CD14-positive monocyte (primary cell): ENCODE measurements around the gene TRIM41. TPM values are rescaled to one million over a fixed set of nuclear protein-coding genes. Genes with fewer than 3 reads are reported as not detected.

Experiments
- DNase-seq, 3 donors: peaks; one replicate each; pipeline ENCODE4 v3.0.0-alpha.2; 2011 to 2022
- H2AFZ ChIP-seq: 2 replicates; pipeline ENCODE4 v1.6.0; 2012; ENCODE audit warnings: mild to moderate bottlenecking, low read depth, low read length, inconsistent platforms; ENCODE audit not compliant: insufficient read depth, poor library complexity, severe bottlenecking
- H3K27ac ChIP-seq, 2 donors: 1 replicate in 1 of 2; 2 replicates in 1 of 2; pipeline ENCODE4 v1.5.1; 2012 to 2013; ENCODE audit warnings: low read length in 2 of 2, control low read depth in 1 of 2, inconsistent platforms in 1 of 2, low read depth in 1 of 2, mild to moderate bottlenecking in 1 of 2
- H3K27me3 ChIP-seq, 2 donors: one replicate each; pipeline versions ENCODE4 v1.6.0 to v1.6.1; 2011 to 2013; ENCODE audit warnings: low read length in 2 of 2; ENCODE audit not compliant: control insufficient read depth in 2 of 2, insufficient read depth in 2 of 2
- H3K36me3 ChIP-seq, 2 donors: replicated peaks in 1 of 2; 1 replicate in 1 of 2; 2 replicates in 1 of 2; pipeline versions ENCODE4 v1.5.1 to v1.6.1; 2012 to 2013; ENCODE audit warnings: low read length in 2 of 2, control low read depth in 1 of 2, inconsistent platforms in 1 of 2, mild to moderate bottlenecking in 1 of 2; ENCODE audit not compliant: insufficient read depth in 2 of 2, control insufficient read depth in 1 of 2
- H3K4me1 ChIP-seq, 2 donors: 1 replicate in 1 of 2; 2 replicates in 1 of 2; pipeline versions ENCODE4 v1.5.1 to v1.6.1; 2012 to 2013; ENCODE audit warnings: low read length in 2 of 2, control low read depth in 1 of 2, inconsistent platforms in 1 of 2, mild to moderate bottlenecking in 1 of 2, moderate library complexity in 1 of 2; ENCODE audit not compliant: insufficient read depth in 2 of 2, control insufficient read depth in 1 of 2
- H3K4me2 ChIP-seq: replicated peaks from 2 replicates; pipeline ENCODE3; 2012; ENCODE audit warnings: low read length, moderate library complexity, mild to moderate bottlenecking; ENCODE audit not compliant: poor library complexity, severe bottlenecking; ENCODE audit errors: extremely low read depth
- H3K4me3 ChIP-seq, 3 experiments: fragments of 200-600 bp in 1 of 3; sonication (generic) in 1 of 3; replicated peaks in 1 of 3; 1 replicate in 2 of 3; 2 replicates in 1 of 3; pipeline ENCODE4 v1.5.1; 2011 to 2013; ENCODE audit warnings: low read length in 3 of 3, mild to moderate bottlenecking in 3 of 3, control low read depth in 2 of 3, low read depth in 2 of 3, inconsistent platforms in 1 of 3, moderate library complexity in 1 of 3
- H3K79me2 ChIP-seq: 2 replicates; pipeline ENCODE4 v1.6.0; 2012; ENCODE audit warnings: mild to moderate bottlenecking, control low read depth, inconsistent platforms, low read length, moderate library complexity; ENCODE audit not compliant: insufficient read depth
- H3K9ac ChIP-seq: 2 replicates; pipeline ENCODE4 v1.6.0; 2017; ENCODE audit warnings: low read length, mild to moderate bottlenecking; ENCODE audit not compliant: insufficient read depth, poor library complexity, severe bottlenecking
- H3K9me3 ChIP-seq, 2 donors: replicated peaks in 1 of 2; 1 replicate in 1 of 2; 2 replicates in 1 of 2; pipeline versions ENCODE4 v1.5.1 to v1.6.1; 2012 to 2013; ENCODE audit warnings: low read length in 2 of 2, control low read depth in 1 of 2; ENCODE audit not compliant: control insufficient read depth in 1 of 2, insufficient read depth in 1 of 2
- H4K20me1 ChIP-seq: 2 replicates; pipeline ENCODE4 v1.6.0; 2012; ENCODE audit warnings: mild to moderate bottlenecking, low read length, control low read depth, moderate library complexity; ENCODE audit not compliant: insufficient read depth
- H3K27ac Mint-ChIP-seq, 7 donors: one replicate each; pipeline ENCODE4 v1.8.0; 2020; ENCODE audit warnings: mild to moderate bottlenecking in 7 of 7, mixed read lengths in 7 of 7, moderate library complexity in 6 of 7, inconsistent platforms in 2 of 7
- H3K27me3 Mint-ChIP-seq, 3 donors: one replicate each; pipeline ENCODE4 v1.8.0; 2021 to 2022; ENCODE audit warnings: low read depth in 3 of 3, mild to moderate bottlenecking in 3 of 3, mixed read lengths in 3 of 3, moderate library complexity in 3 of 3, inconsistent platforms in 1 of 3
- H3K36me3 Mint-ChIP-seq, 2 donors: one replicate each; pipeline ENCODE4 v1.8.0; 2020; ENCODE audit warnings: mixed read lengths in 2 of 2, inconsistent platforms in 1 of 2, mild to moderate bottlenecking in 1 of 2
- H3K4me1 Mint-ChIP-seq: one replicate; pipeline ENCODE4 v1.8.0; 2020; ENCODE audit warnings: mild to moderate bottlenecking, mixed read lengths
- H3K4me3 Mint-ChIP-seq, 2 donors: one replicate each; pipeline ENCODE4 v1.8.0; 2020; ENCODE audit warnings: mild to moderate bottlenecking in 2 of 2, mixed read lengths in 2 of 2, moderate library complexity in 1 of 2
- H3K9me3 Mint-ChIP-seq, 7 donors: one replicate each; pipeline ENCODE4 v1.8.0; 2020 to 2022; ENCODE audit warnings: mixed read lengths in 7 of 7, mild to moderate bottlenecking in 6 of 7, moderate library complexity in 6 of 7, inconsistent platforms in 2 of 7
- CTCF ChIP-seq: fragments of 200-600 bp; IDR thresholded peaks from one replicate; pipeline ENCODE4 v1.8.0; 2022; ENCODE audit warnings: antibody characterized with exemption, mild to moderate bottlenecking
- WGBS: methylation state at CpG from one replicate; pipeline ENCODE4 v1.1.5; 2013; ENCODE audit warnings: missing lambda C conversion rate; ENCODE audit not compliant: insufficient coverage; 5-methylcytosine and 5-hydroxymethylcytosine counted together
- intact Hi-C, 2 donors: fragments of 100-400 bp; cut with micrococcal nuclease; formaldehyde crosslinking; loops; one replicate each; pipeline versions ENCODE4 v1.15.0 to v1.15.1; 2023
- polyA plus RNA-seq, 3 donors: library from polyadenylated mRNA; depleted of rRNA in 1 of 3; unstranded in 2 of 3; stranded (reverse) in 1 of 3; fragments of 300-500 nt in 2 of 3; fragments of >200 nt in 1 of 3; fragmentation: Illumina TruSeq in 2 of 3; gene quantifications; 1 replicate in 2 of 3; 2 replicates in 1 of 3; pipeline ENCODE4 v1.2.3, GENCODE V29; 2012 to 2021

Gene TRIM41
- polyA plus RNA-seq, 3 donors: 0.12 to 26.4 (median 0.24) TPM

GRCh38 chr5:181198905-181199519, 24.1 kb upstream of the TRIM41 start:
- TF ChIP-seq CTCF: no peak
- H3K9me3 ChIP-seq: no peaks in the 10 kb centered on the region
- DNase-seq: no peak
- H3K4me1 Mint-ChIP-seq: peaks cover 38% of the 10 kb centered on the region
- no peak overlapping the region for H3K4me3 ChIP-seq
- H3K79me2 ChIP-seq: no peaks in the 10 kb centered on the region
- 96% methylated on average over 8 of the region's 9 CpGs for WGBS
- intact Hi-C loops: no loop called here
- H3K4me2 ChIP-seq: no peak overlapping the region
- H3K36me3 ChIP-seq: peaks cover 0 to 30% of the 10 kb centered on the region in 2 donors
- no peaks in the 10 kb centered on the region for H3K27me3 ChIP-seq
- H3K36me3 Mint-ChIP-seq: peaks cover 22 to 57% of the 10 kb centered on the region in 2 donors
- H2AFZ ChIP-seq: no peak overlapping the region
- H3K27me3 Mint-ChIP-seq: peaks cover 0 to 1% (median under 1%) of the 10 kb centered on the region in 3 donors
- H3K4me1 ChIP-seq: peaks cover 34 to 39% of the 10 kb centered on the region in 2 donors
- H3K9me3 Mint-ChIP-seq: peaks cover 0 to 3% (median 0%) of the 10 kb centered on the region in 7 donors
- H3K9ac ChIP-seq: no peak overlapping the region
- H3K4me3 Mint-ChIP-seq: no peak overlapping the region
- H3K27ac Mint-ChIP-seq: no peak overlapping the region
- H3K27ac ChIP-seq: no peak overlapping the region
- H4K20me1 ChIP-seq: no peaks in the 10 kb centered on the region

GRCh38 chr5:181199881-181200638, 23.0 kb upstream of the TRIM41 start:
- H3K9me3 Mint-ChIP-seq: peaks cover 0 to 3% (median 0%) of the 10 kb centered on the region in 7 donors

More at GRCh38 chr5:181199881-181200638, 23.0 kb upstream of the TRIM41 start:
- peaks cover 43% of the 10 kb centered on the region for H3K4me1 Mint-ChIP-seq
- H3K36me3 ChIP-seq: peaks cover 0 to 30% of the 10 kb centered on the region in 2 donors
- no peak overlapping the region for H3K9ac ChIP-seq
- 84% methylated on average over 9 of the region's 12 CpGs for WGBS
- H3K4me3 ChIP-seq: peak overlapping the region in 1 of 3 experiments; percentile 7
- TF ChIP-seq CTCF: no peak
- H4K20me1 ChIP-seq: no peaks in the 10 kb centered on the region
- peak overlapping the region; percentile 3 for H3K4me2 ChIP-seq
- peak overlapping the region in 5 of 7 donors; percentile 10 to 80 (median 51) for H3K27ac Mint-ChIP-seq
- no peak overlapping the region for H2AFZ ChIP-seq
- peaks cover 38 to 49% of the 10 kb centered on the region in 2 donors for H3K4me1 ChIP-seq
- H3K9me3 ChIP-seq: no peaks in the 10 kb centered on the region
- no peak for DNase-seq
- peaks cover 22 to 49% of the 10 kb centered on the region in 2 donors for H3K36me3 Mint-ChIP-seq
- no peaks in the 10 kb centered on the region for H3K79me2 ChIP-seq
- H3K4me3 Mint-ChIP-seq: peak overlapping the region in 1 of 2 donors; percentile 50
- peaks cover 0 to 5% (median 2%) of the 10 kb centered on the region in 3 donors for H3K27me3 Mint-ChIP-seq
- no peaks in the 10 kb centered on the region for H3K27me3 ChIP-seq
- H3K27ac ChIP-seq: peak overlapping the region in 1 of 2 donors; percentile 22
- intact Hi-C loops: no loop called here
